OCI-LY3 (cell line): ENCODE results near the gene CANX.

Source experiments
- CTCF ChIP-seq: fragments of 200-600, 300-600 bp; sonication (generic); IDR thresholded peaks from 2 replicates; pipeline ENCODE4 v1.5.1; 2014; ENCODE audit warnings: antibody characterized with exemption, low read length, low read depth
- EZH2phosphoT487 ChIP-seq: fragments of 200-600 bp; shearing (Covaris generic); IDR thresholded peaks from 2 replicates; pipeline ENCODE4 v1.6.1; 2018; ENCODE audit warnings: antibody characterized with exemption, mixed run types, low read depth

GRCh38 chr5:179678223-179679013 lies 20.3 kb upstream of the CANX start:
- TF ChIP-seq CTCF (no peak), EZH2phosphoT487 (no peak)
